Endothelial cell (in vitro differentiated cells): ENCODE measurements around the gene EPHA1. TPM values are rescaled to one million over a fixed set of nuclear protein-coding genes. Genes with fewer than 3 reads are reported as not detected.

ENCODE experiments used
- DNase-seq: peaks from one replicate; pipeline ENCODE4 v3.0.0; 2021; ENCODE audit warnings: low spot score
- H3K27ac Mint-ChIP-seq: one replicate; pipeline ENCODE4 v1.8.0; 2021; ENCODE audit warnings: mixed read lengths, inconsistent platforms; ENCODE audit not compliant: unreplicated experiment
- H3K27me3 Mint-ChIP-seq: one replicate; pipeline ENCODE4 v1.8.0; 2021; ENCODE audit warnings: mild to moderate bottlenecking, moderate library complexity, mixed read lengths, inconsistent platforms; ENCODE audit not compliant: unreplicated experiment
- H3K36me3 Mint-ChIP-seq: one replicate; pipeline ENCODE4 v1.8.0; 2021; ENCODE audit warnings: mild to moderate bottlenecking, low read depth, mixed read lengths, inconsistent platforms; ENCODE audit not compliant: unreplicated experiment
- H3K4me1 Mint-ChIP-seq: one replicate; pipeline ENCODE4 v1.8.0; 2021; ENCODE audit warnings: mild to moderate bottlenecking, mixed read lengths, inconsistent platforms; ENCODE audit not compliant: unreplicated experiment
- H3K4me3 Mint-ChIP-seq: one replicate; pipeline ENCODE4 v1.8.0; 2021; ENCODE audit warnings: mild to moderate bottlenecking, mixed read lengths, inconsistent platforms; ENCODE audit not compliant: unreplicated experiment
- H3K9me3 Mint-ChIP-seq: one replicate; pipeline ENCODE4 v1.8.0; 2021; ENCODE audit warnings: mixed read lengths, inconsistent platforms; ENCODE audit not compliant: unreplicated experiment
- total RNA-seq: library from RNA; stranded (reverse); fragmentation: NEBNext Ultra II Directional; extraction: Animal tissue kit (Norgen Biotek cat#: 25700); gene quantifications from one replicate; pipeline ENCODE4 v1.2.1, GENCODE V29; 2021; ENCODE audit not compliant: unreplicated experiment
- TF ChIP-seq, protein P1 (sequence below): fragments of 200-600 bp; sonication (generic); IDR thresholded peaks from one replicate; pipeline ENCODE4 v1.5.0; 2021; ENCODE audit warnings: antibody characterized with exemption; ENCODE audit not compliant: unreplicated experiment

EPHA1 gene
- total RNA-seq, 1 donor from 2014 or later: 7.1 TPM

DNA sequence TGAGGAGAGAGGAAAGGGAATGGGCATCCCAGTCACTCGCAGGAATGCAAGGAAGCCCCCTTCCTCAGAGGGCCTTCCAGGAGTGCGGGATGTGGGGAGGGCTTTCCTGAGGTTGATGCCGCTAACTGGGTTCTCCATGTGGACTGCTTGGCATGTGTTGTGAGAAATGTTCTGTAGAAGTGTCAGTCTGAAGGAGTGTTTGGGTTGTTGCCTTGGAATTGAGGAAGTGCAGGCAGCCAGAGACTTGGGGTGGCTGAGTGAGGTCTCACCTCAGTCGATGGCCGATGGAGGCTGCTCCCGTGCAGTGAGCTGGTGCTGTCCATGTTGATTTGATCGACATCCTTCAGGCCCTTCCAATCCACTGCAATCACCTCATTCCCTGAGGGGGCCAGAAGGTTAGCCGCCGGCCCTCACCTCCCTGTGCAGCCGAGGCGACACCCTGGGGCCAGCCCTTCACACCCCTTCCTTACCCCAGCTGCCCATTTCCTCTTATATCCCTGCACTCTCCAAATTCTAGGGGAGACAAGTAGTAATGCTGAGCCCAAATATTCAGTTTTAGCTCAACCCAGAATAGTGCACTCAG, 48.8 kb downstream of the EPHA1 start:
- Mint-ChIP-seq H3K27ac (no peak overlapping the region), H3K27me3 (peaks cover 23% of the 10 kb centered on the region), H3K9me3 (no peaks in the 10 kb centered on the region), H3K4me1 (peaks cover 7% of the 10 kb centered on the region), H3K36me3 (peaks cover 8% of the 10 kb centered on the region), H3K4me3 (no peak overlapping the region)
- TF ChIP-seq, protein P1, sequence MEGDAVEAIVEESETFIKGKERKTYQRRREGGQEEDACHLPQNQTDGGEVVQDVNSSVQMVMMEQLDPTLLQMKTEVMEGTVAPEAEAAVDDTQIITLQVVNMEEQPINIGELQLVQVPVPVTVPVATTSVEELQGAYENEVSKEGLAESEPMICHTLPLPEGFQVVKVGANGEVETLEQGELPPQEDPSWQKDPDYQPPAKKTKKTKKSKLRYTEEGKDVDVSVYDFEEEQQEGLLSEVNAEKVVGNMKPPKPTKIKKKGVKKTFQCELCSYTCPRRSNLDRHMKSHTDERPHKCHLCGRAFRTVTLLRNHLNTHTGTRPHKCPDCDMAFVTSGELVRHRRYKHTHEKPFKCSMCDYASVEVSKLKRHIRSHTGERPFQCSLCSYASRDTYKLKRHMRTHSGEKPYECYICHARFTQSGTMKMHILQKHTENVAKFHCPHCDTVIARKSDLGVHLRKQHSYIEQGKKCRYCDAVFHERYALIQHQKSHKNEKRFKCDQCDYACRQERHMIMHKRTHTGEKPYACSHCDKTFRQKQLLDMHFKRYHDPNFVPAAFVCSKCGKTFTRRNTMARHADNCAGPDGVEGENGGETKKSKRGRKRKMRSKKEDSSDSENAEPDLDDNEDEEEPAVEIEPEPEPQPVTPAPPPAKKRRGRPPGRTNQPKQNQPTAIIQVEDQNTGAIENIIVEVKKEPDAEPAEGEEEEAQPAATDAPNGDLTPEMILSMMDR: no peak
- no peak for DNase-seq

DNA sequence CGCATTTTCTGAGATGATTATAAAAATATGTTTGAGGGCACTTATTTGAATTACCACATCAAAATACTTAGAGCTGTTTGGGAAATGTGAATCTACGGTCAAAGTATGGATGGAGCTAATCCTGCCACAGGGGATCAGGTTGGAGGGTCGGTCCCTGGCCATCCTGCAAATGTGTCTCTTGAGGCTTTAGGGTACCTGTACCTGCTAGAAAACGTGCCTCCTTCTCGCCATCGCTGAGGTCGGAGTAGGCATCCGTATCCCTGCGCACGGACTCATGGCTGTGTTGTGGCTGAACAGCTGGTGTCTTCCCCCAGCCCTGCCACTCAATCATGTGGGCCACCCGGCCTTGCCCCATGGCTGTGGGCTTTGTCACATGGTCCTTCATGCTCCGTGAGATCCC, 50.0 kb downstream of the EPHA1 start:
- Mint-ChIP-seq H3K36me3 (peaks cover 8% of the 10 kb centered on the region), H3K4me1 (peaks cover 7% of the 10 kb centered on the region), H3K9me3 (no peaks in the 10 kb centered on the region), H3K4me3 (no peak overlapping the region), H3K27me3 (peaks cover 30% of the 10 kb centered on the region), H3K27ac (no peak overlapping the region)
- TF ChIP-seq, protein P1: no peak
- no peak for DNase-seq

DNA sequence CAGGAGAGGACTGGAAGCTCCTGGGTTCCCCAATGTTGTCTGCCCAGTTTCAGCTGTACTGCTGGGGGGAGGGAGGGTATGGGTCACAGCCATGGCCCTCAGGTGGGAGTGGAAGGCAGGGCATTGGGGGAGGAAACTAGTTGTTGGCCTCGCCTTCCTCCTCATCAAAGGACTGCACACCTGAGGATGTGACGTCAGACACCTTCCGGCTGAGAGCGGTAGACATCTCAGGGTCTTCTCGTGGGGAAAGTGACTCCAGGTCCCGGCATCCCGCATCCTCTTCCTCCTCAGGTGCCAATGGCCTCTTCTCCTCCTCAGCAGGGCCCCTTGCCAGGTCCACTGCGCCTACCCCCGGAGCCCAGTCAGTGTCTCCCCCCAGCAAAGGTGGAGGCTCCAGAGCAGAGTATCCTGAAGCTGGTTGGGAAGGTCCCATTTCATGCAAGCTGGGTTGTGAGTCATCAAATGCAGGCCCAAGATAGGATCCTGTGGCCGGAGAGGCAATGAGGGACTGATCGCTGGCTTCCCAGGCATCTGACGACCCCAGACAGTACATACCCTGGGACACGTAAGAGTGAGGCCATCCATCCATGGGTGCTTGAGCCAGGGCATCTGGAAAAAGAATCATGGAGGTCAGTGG, 52.1 kb downstream of the EPHA1 start:
- TF ChIP-seq, protein P1: no peak
- H3K27me3 Mint-ChIP-seq: peaks cover 26% of the 10 kb centered on the region
- no peak overlapping the region for H3K4me3 Mint-ChIP-seq
- no peaks in the 10 kb centered on the region for H3K9me3 Mint-ChIP-seq
- H3K36me3 Mint-ChIP-seq: peaks cover 5% of the 10 kb centered on the region
- peaks cover 3% of the 10 kb centered on the region for H3K4me1 Mint-ChIP-seq
- DNase-seq: no peak
- no peak overlapping the region for H3K27ac Mint-ChIP-seq

DNA sequence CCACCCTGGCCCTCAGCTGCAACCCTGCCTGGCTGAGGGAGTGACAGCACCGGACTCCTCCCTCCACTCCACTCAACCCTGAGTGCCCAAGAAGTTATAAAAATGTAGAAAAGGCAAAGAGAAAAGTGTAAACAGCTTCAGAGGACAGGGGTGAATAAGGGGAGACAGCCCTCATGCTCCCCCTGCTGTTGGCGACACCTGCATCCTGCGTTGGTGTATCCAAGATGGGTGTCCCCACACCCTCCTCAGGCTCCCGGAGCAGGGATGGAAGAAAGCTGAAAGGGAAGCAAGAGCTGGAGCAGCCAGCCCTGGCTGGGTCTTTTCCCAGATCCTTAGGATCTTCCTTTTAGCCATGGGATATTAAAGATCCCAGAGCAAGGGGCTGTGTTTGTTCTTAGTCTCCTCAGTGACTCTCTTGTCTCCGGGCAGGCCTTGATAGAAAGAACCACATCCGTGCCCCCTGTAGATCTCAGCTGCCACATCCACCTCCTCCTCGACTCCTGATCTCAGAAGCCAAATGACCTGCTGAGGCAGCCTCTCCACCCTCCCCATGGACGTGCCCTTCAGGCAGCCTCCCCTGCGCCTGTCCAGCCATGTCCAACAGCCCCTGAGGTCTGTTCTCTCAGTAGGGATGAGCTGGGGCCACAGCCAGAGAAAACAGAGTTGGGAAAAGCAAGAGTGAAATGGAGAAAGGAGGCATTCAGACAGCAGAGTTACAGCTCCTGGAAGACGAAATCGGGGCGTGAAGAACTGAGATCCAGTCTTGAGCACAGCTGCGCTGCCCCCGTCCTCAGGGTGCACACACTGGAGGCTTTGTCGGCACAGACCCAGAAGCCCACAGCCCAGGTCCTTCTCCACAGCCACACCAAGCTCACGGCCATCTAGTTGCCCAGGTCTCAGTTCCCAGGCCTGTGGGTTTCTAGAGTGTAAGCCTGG, 52.9 kb downstream of the EPHA1 start:
- no peak overlapping the region for H3K4me3 Mint-ChIP-seq
- peaks cover 22% of the 10 kb centered on the region for H3K27me3 Mint-ChIP-seq
- H3K9me3 Mint-ChIP-seq: no peaks in the 10 kb centered on the region
- H3K4me1 Mint-ChIP-seq: peaks cover 3% of the 10 kb centered on the region
- TF ChIP-seq, protein P1: no peak
- peaks cover 5% of the 10 kb centered on the region for H3K36me3 Mint-ChIP-seq
- no peak overlapping the region for H3K27ac Mint-ChIP-seq
- DNase-seq: no peak
